HCT116 (cell line): ENCODE data around the gene GGA2. TPM values are rescaled to one million over a fixed set of nuclear protein-coding genes. Genes with fewer than 3 reads are reported as not detected.

Experiments used
- ATAC-seq: fragments of 200-7000 bp; cut with Tn5 transposase; 2 replicates; pipeline ENCODE4 v1.9.1; 2020; ENCODE audit warnings: mild to moderate bottlenecking, moderate library complexity
- BruUV-seq: library from RNA; stranded (reverse); fragments of 400-500 nt; replicated peaks from 2 replicates; lab custom pipeline; 2021; lab: Mats Ljungman, UMichigan
- CTCF ChIA-PET: fragments of 300-600 bp; sonication (Branson Sonifier 250); formaldehyde crosslinking; loops from one replicate; lab custom pipeline; 2021; ENCODE audit warnings: antibody characterized with exemption; lab: Charles Lee
- POLR2A ChIA-PET: fragments of 300-600, 350-600 bp; sonication (Branson Sonifier 250); formaldehyde crosslinking; loops from one replicate; lab custom pipeline; 2021; ENCODE audit warnings: antibody characterized with exemption; lab: Charles Lee
- RAD21 ChIA-PET, 2 experiments: fragments of 300-600 bp; sonication (Branson Sonifier 250); formaldehyde crosslinking; loops; one replicate each; lab custom pipeline; 2023; ENCODE audit warnings: low total read pairs in 2 of 2; ENCODE audit not compliant: uncharacterized antibody in 2 of 2, unreplicated experiment in 2 of 2, low non-redundant PET in 1 of 2; lab: Charles Lee
- DNase-seq: peaks from one replicate; pipeline ENCODE4 v3.0.0-alpha.2; 2010; ENCODE audit warnings: low read depth, low spot score
- H2AFZ ChIP-seq: fragments of 200-600 bp; shearing (Covaris generic), sonication (generic); 2 replicates; pipeline ENCODE4 v1.6.1; 2017; ENCODE audit warnings: low read depth, mixed run types, mixed read lengths, antibody characterized with exemption, low read length; ENCODE audit not compliant: poor library complexity, severe bottlenecking
- H3K27ac ChIP-seq: 2 replicates; pipeline ENCODE4 v1.5.1; 2012; ENCODE audit warnings: low read depth, low read length
- H3K27me3 ChIP-seq: fragments of 200-600 bp; sonication (generic); 2 replicates; pipeline ENCODE4 v1.6.1; 2016; ENCODE audit warnings: mixed run types, low read length, mixed read lengths; ENCODE audit not compliant: insufficient read depth
- H3K36me3 ChIP-seq, 2 experiments: fragments of 200-500 bp in 1 of 2; fragments of 200-600 bp in 1 of 2; sonication (Bioruptor generic) in 1 of 2; sonication (generic) in 1 of 2; 2 replicates each; pipeline versions ENCODE4 v1.5.1 to v1.6.1; 2014 to 2016; ENCODE audit warnings: low read length in 2 of 2, inconsistent platforms in 1 of 2, mixed read lengths in 1 of 2, mixed run types in 1 of 2; ENCODE audit not compliant: insufficient read depth in 2 of 2, control insufficient read depth in 1 of 2
- H3K4me1 ChIP-seq, 2 experiments: fragments of 200-600 bp in 1 of 2; sonication (generic) in 1 of 2; 2 replicates each; pipeline versions ENCODE4 v1.5.1 to v1.6.1; 2012 to 2017; ENCODE audit warnings: low read length in 2 of 2, inconsistent platforms in 1 of 2, mild to moderate bottlenecking in 1 of 2, mixed read lengths in 1 of 2, mixed run types in 1 of 2, moderate library complexity in 1 of 2; ENCODE audit not compliant: insufficient read depth in 2 of 2, control insufficient read depth in 1 of 2
- H3K4me2 ChIP-seq: fragments of 200-600 bp; sonication (generic); 2 replicates; pipeline ENCODE4 v1.6.1; 2017; ENCODE audit warnings: mixed run types, low read length, mixed read lengths
- H3K4me3 ChIP-seq, 2 experiments: fragments of 200-600 bp in 1 of 2; sonication (generic) in 1 of 2; replicated peaks in 1 of 2; 2 replicates each; pipeline ENCODE4 v1.5.1; 2011 to 2016; ENCODE audit warnings: low read length in 2 of 2, control low read depth in 1 of 2, low read depth in 1 of 2, mild to moderate bottlenecking in 1 of 2, mixed read lengths in 1 of 2, mixed run types in 1 of 2
- H3K79me2 ChIP-seq: fragments of 200-600 bp; sonication (generic); 2 replicates; pipeline ENCODE4 v1.6.1; 2017; ENCODE audit warnings: mild to moderate bottlenecking, mixed run types, low read length, moderate library complexity, mixed read lengths; ENCODE audit not compliant: insufficient read depth
- H3K9ac ChIP-seq: fragments of 200-600 bp; sonication (generic); 2 replicates; pipeline ENCODE4 v1.6.1; 2016; ENCODE audit warnings: low read length, mixed read lengths
- H3K9me2 ChIP-seq: fragments of 200-600 bp; sonication (generic), shearing (Covaris generic); 2 replicates; pipeline ENCODE4 v1.6.1; 2017; ENCODE audit warnings: mixed run types, mild to moderate bottlenecking, moderate library complexity; ENCODE audit not compliant: insufficient read depth
- H3K9me3 ChIP-seq, 2 experiments: fragments of 200-500 bp in 1 of 2; fragments of 200-600 bp in 1 of 2; sonication (Bioruptor generic) in 1 of 2; sonication (generic) in 1 of 2; 2 replicates each; pipeline ENCODE4 v1.6.1; 2014 to 2017; ENCODE audit warnings: low read length in 2 of 2, mixed read lengths in 2 of 2, inconsistent platforms in 1 of 2, low read depth in 1 of 2, mild to moderate bottlenecking in 1 of 2, mixed run types in 1 of 2, moderate library complexity in 1 of 2; ENCODE audit not compliant: control insufficient read depth in 1 of 2, insufficient read depth in 1 of 2
- H4K20me1 ChIP-seq: fragments of 200-600 bp; sonication (generic), shearing (Covaris generic); 2 replicates; pipeline ENCODE4 v1.6.1; 2017; ENCODE audit warnings: mixed run types, mild to moderate bottlenecking, moderate library complexity; ENCODE audit not compliant: insufficient read depth
- ATF3 ChIP-seq: IDR thresholded peaks from 2 replicates; pipeline ENCODE4 v1.6.1; 2012
- CBX3 ChIP-seq: IDR thresholded peaks from 2 replicates; pipeline ENCODE4 v1.6.1; 2012; ENCODE audit warnings: low read depth
- EGR1 ChIP-seq: IDR thresholded peaks from 2 replicates; pipeline ENCODE4 v1.6.1; 2012; ENCODE audit warnings: low read depth
- ELF1 ChIP-seq: IDR thresholded peaks from 2 replicates; pipeline ENCODE4 v1.6.1; 2012; ENCODE audit warnings: low read depth, borderline replicate concordance
- EZH2 ChIP-seq: fragments of 200-600 bp; sonication (generic); IDR thresholded peaks from 2 replicates; pipeline ENCODE4 v1.6.1; 2017; ENCODE audit warnings: antibody characterized with exemption, mixed run types
- EZH2phosphoT487 ChIP-seq: fragments of 200-600 bp; IDR thresholded peaks from 2 replicates; pipeline ENCODE4 v1.6.1; 2018; ENCODE audit warnings: antibody characterized with exemption, borderline replicate concordance
- FOSL1 ChIP-seq: IDR thresholded peaks from 2 replicates; pipeline ENCODE4 v1.6.1; 2012; ENCODE audit warnings: low read depth
- JUND ChIP-seq: IDR thresholded peaks from 2 replicates; pipeline ENCODE4 v1.6.1; 2012
- MAX ChIP-seq: IDR thresholded peaks from 2 replicates; pipeline ENCODE4 v1.6.1; 2012
- POLR2A ChIP-seq: IDR thresholded peaks from 2 replicates; pipeline ENCODE4 v1.7.0; 2011; ENCODE audit warnings: borderline replicate concordance; ENCODE audit not compliant: insufficient read depth, insufficient read length; ENCODE audit errors: extremely low read depth
- RAD21 ChIP-seq: IDR thresholded peaks from 2 replicates; pipeline ENCODE4 v1.6.1; 2012; ENCODE audit warnings: low read depth, mild to moderate bottlenecking
- REST ChIP-seq: IDR thresholded peaks from 2 replicates; pipeline ENCODE4 v1.6.1; 2012; ENCODE audit warnings: low read depth
- YY1 ChIP-seq: IDR thresholded peaks from 2 replicates; pipeline ENCODE4 v1.6.1; 2011; ENCODE audit warnings: low read length, low read depth, moderate library complexity, mild to moderate bottlenecking; ENCODE audit not compliant: insufficient replicate concordance; ENCODE audit errors: extremely low read depth
- ZBTB33 ChIP-seq: IDR thresholded peaks from 2 replicates; pipeline ENCODE4 v1.6.1; 2011; ENCODE audit warnings: mild to moderate bottlenecking, low read length, moderate library complexity; ENCODE audit not compliant: insufficient replicate concordance; ENCODE audit errors: extremely low read depth
- ZNF274 ChIP-seq: fragments of 200-500 bp; sonication (Bioruptor generic); IDR thresholded peaks from 2 replicates; pipeline ENCODE4 v1.6.1; 2014; ENCODE audit warnings: mild to moderate bottlenecking, low read depth, low read length, inconsistent platforms
- intact Hi-C: fragments of 100-400 bp; cut with micrococcal nuclease; formaldehyde crosslinking; loops from 2 replicates; pipeline ENCODE4 v1.10.0; 2022
- total RNA-seq: library from RNA; stranded (reverse); gene quantifications from one replicate; pipeline ENCODE4 v1.2.1, GENCODE V29; 2021; ENCODE audit not compliant: unreplicated experiment
- TF ChIP-seq, protein P1 (sequence below), 3 experiments: fragments of 200-600 bp in 1 of 3; sonication (generic) in 1 of 3; IDR thresholded peaks in 2 of 3; conservative IDR thresholded peaks in 1 of 3; 2 replicates each; pipeline ENCODE4 v1.5.1; 2012 to 2017; ENCODE audit warnings: low read depth in 2 of 3, low read length in 2 of 3, antibody characterized with exemption in 1 of 3, borderline replicate concordance in 1 of 3, control low read depth in 1 of 3, mild to moderate bottlenecking in 1 of 3, mixed read lengths in 1 of 3, mixed run types in 1 of 3, moderate library complexity in 1 of 3; ENCODE audit not compliant: insufficient read depth in 1 of 3

The GGA2 gene
- total RNA-seq, 1 experiment from 2014 or later = 68.3 TPM

GRCh38 chr16:23480257-23480656 is 30.0 kb downstream of the GGA2 start (continued):
- TF ChIP-seq MAX (no peak), ZNF274 (no peak), CBX3 (no peak), RAD21 (no peak)

- intact Hi-C loops = loop anchor here (10.0 kb wide), 1 partner anchor 56 kb away; no protein-coding TSS in a partner anchor
- no peak for TF ChIP-seq FOSL1
- TF ChIP-seq JUND = no peak
- no peak for TF ChIP-seq YY1
- TF ChIP-seq ATF3 = no peak
- TF ChIP-seq CBX3 = no peak
- TF ChIP-seq REST = no peak
- TF ChIP-seq POLR2A = no peak
- no peak for TF ChIP-seq ZNF274
- no peak for TF ChIP-seq EGR1
- no peak for TF ChIP-seq EZH2
- TF ChIP-seq ELF1 = no peak
- TF ChIP-seq EZH2phosphoT487 = no peak
- TF ChIP-seq ZBTB33 = no peak
- TF ChIP-seq, protein P1, sequence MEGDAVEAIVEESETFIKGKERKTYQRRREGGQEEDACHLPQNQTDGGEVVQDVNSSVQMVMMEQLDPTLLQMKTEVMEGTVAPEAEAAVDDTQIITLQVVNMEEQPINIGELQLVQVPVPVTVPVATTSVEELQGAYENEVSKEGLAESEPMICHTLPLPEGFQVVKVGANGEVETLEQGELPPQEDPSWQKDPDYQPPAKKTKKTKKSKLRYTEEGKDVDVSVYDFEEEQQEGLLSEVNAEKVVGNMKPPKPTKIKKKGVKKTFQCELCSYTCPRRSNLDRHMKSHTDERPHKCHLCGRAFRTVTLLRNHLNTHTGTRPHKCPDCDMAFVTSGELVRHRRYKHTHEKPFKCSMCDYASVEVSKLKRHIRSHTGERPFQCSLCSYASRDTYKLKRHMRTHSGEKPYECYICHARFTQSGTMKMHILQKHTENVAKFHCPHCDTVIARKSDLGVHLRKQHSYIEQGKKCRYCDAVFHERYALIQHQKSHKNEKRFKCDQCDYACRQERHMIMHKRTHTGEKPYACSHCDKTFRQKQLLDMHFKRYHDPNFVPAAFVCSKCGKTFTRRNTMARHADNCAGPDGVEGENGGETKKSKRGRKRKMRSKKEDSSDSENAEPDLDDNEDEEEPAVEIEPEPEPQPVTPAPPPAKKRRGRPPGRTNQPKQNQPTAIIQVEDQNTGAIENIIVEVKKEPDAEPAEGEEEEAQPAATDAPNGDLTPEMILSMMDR (IDR thresholded peaks at IDR 0.05 in 2 of 3, conservative IDR thresholded peaks at IDR 0.05 in 1 of 3; ENCODE audit: borderline replicate concordance in 1 of 3, insufficient read depth in 1 of 3, low read depth in 2 of 3, low read length in 2 of 3) = no peak
- Histone ChIP-seq H3K27ac (no peak overlapping the region), H3K4me1 (no peaks in the 10 kb centered on the region), H3K9ac (no peak overlapping the region), H3K9me3 (no peaks in the 10 kb centered on the region), H3K9me2 (no peaks in the 10 kb centered on the region), H2AFZ (no peak overlapping the region), H3K36me3 (peaks cover 55 to 61% of the 10 kb centered on the region in 2 experiments), H4K20me1 (no peaks in the 10 kb centered on the region; the same call in 1 of the 2 replicates), H3K4me3 (no peak overlapping the region), H3K4me2 (no peak overlapping the region), H3K79me2 (no peaks in the 10 kb centered on the region), H3K27me3 (no peaks in the 10 kb centered on the region)
- no TSS peak for BruUV-seq
- ChIA-PET CTCF (no interaction called here), POLR2A (interaction anchor here (0.6 kb wide), 1 partner anchor 216 kb away, joined by 3 read pairs; no protein-coding TSS in a partner anchor), RAD21 (no interaction called here)
- no peak for ATAC-seq
- no peak for DNase-seq
Measured at GRCh38 chr16:23479138-23479537, 31.2 kb downstream of the GGA2 start.
